ENCODE measurements around the gene RMI2.

- no peak for TF ChIP-seq POLR2AphosphoS5 (IDR thresholded peaks at IDR 0.05; ENCODE audit: low read depth, low read length)
- TF ChIP-seq POLR2A (IDR thresholded peaks at IDR 0.05; ENCODE audit: low read depth, low read length): no peak
These were observed 43.4 kb upstream of the RMI2 start for GRCh38 chr16:11301645-11302501.

Data from GM12892 (cell line).